Right ventricle myocardium superior (tissue), 1 donor: ENCODE results near the gene IGFBP3. TPM values are rescaled to one million over a fixed set of nuclear protein-coding genes. Genes with fewer than 3 reads are reported as not detected.

ENCODE experiments used
- ATAC-seq: fragments of 200-7000 bp; cut with Tn5 transposase; one replicate; pipeline ENCODE4 v1.9.1; 2020; ENCODE audit warnings: mild to moderate bottlenecking; ENCODE audit not compliant: poor library complexity
- DNase-seq: peaks from one replicate; pipeline ENCODE4 v3.0.0-alpha.2; 2020
- intact Hi-C: fragments of 100-400 bp; cut with DNase I; formaldehyde crosslinking; loops from one replicate; pipeline ENCODE4 v1.11.2; 2022
- total RNA-seq: library from RNA; stranded (reverse); fragmentation: NEBNext Ultra II Directional; extraction: Animal tissue kit (Norgen Biotek cat#: 25700); gene quantifications from one replicate; pipeline ENCODE4 v1.2.1, GENCODE V29; 2021
- donor health status: DM: no; HTN: yes; CAD: no; lungs with severe emphysema.

Gene IGFBP3
- total RNA-seq, 1 donor from 2014 or later, result 52.3 TPM

DNA sequence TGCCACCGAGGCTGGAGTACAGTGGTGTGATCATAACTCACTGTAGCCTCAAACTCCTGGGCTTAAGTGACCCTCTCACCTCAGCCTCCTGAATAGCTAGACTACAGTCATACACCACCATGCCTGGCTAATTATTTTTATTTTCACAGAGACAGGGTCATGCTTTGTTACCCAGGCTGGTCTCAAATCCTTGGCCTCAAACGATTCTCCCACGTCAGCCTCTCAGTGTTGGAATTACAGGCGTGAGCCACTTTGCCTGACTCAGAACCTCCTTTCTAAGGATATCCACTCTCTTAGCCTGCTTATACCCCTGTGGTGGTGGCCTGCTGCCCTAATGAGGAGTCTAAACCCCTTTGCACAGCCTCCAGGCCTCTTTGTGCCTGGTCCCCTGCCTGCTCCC, 36.9 kb downstream of the IGFBP3 start:
- no peak for DNase-seq
- no peak for ATAC-seq
- intact Hi-C loops, result no loop called here

DNA sequence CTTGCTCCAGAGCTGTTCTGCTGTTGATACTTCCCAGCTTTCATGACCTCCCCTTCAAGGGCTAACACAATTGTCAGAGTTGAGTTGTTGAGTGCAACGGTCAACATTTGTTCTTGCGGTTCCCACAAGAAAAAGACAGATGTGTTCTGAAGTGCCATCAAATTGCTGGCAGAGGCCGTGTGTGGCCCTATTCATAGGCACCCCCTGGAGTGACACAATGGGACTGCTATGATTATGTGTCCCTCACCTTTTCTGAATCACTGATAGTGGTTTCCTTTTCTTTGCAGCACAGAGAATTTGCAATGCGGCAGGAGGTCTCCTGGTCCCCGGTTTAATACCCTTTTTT, 38.6 kb downstream of the IGFBP3 start:
- ATAC-seq (no peak), DNase-seq (no peak)
- intact Hi-C loops, result no loop called here

DNA sequence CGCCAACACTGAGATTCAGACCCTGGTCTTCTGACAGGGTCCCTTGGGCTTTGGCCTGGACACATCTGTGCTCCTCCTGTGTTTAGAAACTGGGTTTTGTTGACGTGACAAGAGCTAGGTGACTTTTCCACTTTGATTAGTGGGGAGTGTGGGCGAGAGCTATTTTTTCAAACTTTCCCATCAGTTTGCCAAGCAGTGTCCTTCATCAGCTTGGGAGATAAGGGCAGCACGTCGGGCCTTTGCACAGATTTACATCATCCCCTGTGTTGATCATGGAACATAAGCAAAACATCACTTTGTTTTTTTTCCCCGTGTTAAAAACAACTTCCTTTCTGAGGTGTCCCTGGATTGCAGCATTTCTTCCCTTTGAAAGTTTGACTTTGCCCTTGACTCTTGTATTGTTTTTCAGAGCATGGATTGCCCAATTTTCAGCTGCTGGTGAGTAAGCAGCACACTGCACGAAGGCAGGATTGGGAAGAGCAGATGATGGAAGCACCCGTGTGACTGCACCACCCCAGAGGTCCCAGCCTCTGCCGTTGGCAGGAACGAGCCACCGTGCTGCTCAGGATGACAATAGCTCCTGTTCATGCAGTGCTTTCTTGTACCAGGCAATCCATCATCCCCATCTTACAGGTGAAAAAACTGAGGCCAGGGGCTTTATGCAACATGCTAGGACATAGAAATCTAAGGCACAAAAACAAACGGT, 39.2 kb downstream of the IGFBP3 start:
- DNase-seq (no peak), ATAC-seq (no peak)
- intact Hi-C loops, result no loop called here

DNA sequence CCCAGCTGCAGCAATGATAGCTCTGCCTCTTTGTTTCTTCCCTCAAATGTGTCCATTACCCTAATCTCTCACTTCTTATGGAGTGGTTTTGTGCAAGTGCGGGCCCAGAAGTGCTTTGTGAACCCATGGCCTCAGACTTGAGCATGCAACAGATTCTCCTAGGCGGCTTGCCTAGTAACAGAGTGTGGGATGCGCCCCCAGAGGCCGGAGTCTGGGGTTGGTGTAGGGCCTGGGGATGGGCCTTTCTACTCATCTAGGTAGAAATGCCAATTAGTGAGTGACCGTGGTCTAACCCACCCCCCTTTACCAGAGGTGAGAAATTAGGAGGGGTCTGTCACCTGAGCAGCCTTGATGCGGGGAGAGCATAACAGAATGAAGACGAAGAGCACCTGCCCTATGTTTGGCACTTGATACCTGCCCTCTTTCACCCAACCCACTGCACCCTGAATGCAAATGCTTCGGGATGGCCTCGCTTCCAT, 39.8 kb downstream of the IGFBP3 start:
- intact Hi-C loops, result no loop called here
- ATAC-seq (no peak), DNase-seq (no peak)

DNA sequence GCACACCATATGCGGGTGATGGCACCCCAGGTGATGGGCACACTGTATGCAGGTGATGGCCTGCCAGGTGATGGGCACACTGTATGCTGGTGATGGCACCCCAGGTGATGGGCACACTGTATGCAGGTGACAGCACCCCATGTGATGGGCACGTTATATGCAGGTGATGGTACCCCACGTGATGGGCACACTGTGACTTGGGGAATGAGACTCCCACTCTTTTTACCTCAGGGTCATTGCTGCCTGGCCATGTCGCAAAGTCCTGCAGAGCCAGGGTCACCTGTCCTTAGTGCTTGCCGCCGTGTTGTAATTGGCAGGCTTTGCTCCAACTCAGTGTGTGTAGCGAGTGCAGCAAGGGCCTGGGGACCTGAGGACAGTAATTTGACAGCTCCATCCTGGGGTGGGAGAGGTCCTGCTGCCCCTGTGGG, 40.6 kb downstream of the IGFBP3 start:
- intact Hi-C loops, result no loop called here
- ATAC-seq, result no peak
- no peak for DNase-seq

DNA sequence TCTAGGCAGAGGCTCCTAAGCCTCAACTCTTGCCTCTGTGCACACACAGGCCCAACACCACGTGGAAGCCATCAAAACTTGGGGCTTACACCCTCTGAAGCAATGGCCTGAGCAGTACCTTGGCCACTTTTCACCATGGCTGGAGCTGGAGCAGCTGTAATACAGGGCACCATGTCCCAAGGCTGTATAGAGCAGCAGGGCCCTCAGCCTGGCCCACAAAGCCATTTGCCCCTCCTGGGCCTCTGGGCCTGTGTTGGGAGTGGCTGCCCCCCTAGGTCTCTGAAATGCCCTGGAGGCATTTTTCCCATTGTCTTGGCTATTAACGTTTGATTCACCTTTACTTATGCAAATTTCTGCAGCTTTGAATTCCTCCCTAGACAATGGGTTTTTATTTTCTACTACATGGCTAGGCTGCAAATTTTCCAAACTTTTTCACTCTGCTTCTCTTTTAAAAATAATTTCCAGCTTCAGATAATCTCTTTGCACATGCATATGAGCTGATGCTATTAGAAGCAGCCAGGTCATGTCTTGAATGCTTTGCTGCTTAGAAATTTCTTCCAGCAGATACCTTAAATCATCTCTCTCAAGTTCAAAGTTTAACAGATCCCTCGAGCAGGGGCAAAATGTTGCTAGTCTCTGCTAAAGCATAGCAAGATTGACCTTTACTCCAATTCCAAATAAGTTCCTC, 42.5 kb downstream of the IGFBP3 start:
- no peak for DNase-seq
- no peak for ATAC-seq
- intact Hi-C loops, result no loop called here

DNA sequence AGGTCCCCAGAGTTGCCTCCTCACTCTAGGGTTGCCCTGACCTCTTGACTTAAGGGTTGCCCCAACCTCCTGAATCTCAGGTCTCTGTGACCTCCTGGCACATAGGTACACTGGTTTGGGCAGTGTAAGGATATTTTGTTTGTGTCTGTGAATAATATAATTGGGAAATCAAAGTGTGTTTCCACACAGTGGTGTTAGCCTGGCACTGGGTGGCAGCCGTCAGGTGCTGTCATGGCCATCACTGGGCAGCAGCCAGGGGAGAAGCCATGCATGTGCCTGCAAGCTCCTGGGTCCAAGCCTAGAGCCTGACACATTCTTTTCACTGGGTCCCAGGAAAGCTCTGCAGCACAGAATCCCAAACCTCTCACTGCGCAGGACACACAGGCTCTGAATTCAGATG, 44.6 kb downstream of the IGFBP3 start:
- no peak for DNase-seq

DNA sequence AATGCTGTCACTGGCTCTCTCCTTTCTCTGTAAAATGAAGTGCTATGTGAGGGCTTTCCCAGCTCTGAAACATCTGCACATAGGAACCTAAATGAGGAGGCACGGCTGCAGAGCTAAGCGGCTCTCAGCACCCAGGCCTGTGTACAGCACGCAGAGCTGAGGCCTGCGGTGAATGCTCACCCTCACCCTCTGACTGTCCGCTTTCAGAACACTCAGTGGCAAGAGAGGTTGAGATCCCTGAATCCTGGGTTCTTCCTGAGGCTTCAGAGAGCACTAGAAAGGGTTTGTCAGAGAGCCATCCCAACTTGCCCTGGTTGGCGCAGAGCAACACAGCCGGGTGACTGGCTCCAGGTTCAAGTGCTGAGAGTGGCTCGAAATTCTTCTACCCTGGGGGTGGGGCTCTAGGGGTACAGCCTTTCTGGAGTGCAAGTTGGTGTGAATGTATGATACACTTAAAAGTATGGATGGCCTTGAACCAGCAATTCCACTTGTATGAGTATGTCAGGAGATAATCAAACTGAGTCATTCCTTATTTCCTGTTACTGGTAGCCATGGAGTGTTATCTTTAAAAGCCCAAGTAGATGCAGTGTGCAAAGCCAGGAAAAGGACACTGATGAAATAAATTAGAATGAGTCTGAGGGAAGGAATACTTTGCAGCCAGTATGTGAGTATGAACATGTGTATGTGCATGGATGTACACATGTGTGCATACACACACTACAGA, 46.5 kb downstream of the IGFBP3 start:
- ATAC-seq, result no peak
- no peak for DNase-seq
- intact Hi-C loops, result no loop called here

More for the DNA sequence above, 44.6 kb downstream of the IGFBP3 start:
- ATAC-seq, result no peak
- intact Hi-C loops, result no loop called here

DNA sequence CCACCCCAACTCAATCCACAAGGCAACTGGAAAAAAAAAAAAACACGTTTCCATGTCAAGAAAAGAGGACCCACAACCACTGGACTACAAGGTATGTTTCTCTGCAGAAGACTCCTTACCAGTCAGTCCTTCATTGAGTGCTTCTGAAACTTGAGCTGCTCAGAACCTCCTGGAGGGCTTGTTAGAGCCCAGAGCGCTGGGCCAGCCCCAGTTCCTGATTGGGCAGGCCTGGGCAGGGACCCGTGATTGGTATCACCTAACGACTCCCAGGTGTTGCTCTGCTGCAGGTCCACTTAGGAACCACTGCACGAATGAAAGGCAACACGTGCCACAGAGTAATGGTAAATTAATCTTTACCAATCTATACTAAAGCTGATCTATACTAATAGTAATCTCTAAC, 47.7 kb downstream of the IGFBP3 start:
- intact Hi-C loops, result no loop called here
- ATAC-seq, result no peak
- no peak for DNase-seq

DNA sequence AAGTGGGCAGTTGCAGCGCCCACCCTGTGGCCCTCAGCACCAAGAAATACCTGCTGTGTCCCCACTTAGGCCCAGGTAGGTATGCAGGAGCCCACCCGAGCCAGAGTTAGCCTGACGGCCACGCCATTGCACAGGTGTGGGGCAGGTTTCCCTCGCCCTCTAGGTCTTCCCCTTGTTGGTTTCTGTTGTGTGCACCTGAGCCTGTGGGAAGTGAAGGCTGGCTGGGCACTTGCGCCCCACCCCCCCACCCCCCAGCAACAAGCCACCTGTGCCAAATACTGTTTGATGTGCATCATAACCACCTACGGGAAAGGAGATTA, 48.1 kb downstream of the IGFBP3 start, which contains the start of gene CCDC201:
Gene CCDC201, minus strand, starts transcription at position 48 of the 320 bp plus-strand sequence. CDS start 75 bp downstream, outside the sequence.
- intact Hi-C loops, result no loop called here
- ATAC-seq (no peak), DNase-seq (no peak)

DNA sequence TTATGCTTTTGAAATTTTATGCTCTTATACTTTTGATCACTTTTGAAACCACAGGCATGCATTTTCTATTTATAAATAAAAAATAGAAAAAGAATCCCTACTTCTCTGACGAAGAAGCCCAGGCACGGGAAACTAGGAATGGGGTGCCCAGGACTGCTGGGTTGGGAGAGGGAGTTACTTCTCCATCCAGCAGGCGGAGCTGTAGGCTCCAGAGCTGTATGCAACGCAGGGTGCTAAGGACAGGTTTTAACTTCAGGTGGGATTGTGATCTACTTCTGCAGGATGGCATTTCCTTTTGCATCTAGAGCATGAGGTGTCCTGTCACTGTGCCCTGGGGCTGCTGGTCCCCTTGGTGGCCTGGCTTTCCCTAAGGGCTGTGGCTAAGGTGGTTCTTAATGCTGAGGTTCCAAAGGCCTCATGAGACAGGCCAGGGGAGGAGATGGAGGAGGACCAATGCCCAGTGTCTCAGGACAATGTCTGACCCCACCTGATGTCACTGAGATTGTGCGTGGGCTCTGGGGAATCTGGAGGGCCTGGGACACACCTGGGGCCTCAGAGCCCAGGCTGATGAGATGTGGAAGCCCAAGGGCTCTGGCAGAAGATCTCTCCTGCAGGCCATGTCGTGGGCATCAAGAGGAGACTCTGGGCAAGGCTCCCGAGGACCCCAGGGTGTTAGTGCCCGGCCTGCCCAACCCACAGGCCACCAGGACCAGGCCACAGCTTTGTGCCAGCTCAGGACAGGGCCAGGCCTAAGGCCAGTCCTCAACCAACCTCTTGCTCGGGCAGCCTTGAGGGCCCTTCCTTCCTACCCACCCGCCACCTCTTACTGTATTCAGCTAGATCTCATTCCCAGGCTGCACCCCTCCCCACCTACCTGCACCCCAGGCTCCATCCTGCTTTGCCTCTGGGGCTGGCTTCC, 48.7 kb downstream of the IGFBP3 start:
- intact Hi-C loops, result no loop called here
- ATAC-seq (no peak), DNase-seq (no peak)

DNA sequence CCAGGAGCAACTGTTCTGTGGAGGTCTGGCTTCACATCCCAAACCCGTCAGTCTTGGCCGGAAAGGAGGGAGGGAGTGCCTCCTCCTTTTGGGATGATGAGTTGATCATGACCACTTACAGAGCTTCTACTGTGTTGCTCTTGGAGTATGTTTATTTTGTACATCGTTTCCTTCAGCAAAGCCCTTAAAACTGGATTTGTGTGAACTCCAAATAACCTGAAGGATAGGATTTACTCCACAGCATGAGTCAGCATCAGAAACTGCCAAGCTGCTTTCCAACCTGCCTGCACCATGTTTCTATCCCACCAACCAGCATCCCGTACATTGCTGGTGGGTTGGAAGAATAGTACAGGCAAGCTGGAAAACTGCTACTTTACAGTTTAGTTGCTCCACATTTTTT, 51.6 kb downstream of the IGFBP3 start:
- intact Hi-C loops, result no loop called here
- ATAC-seq (no peak), DNase-seq (no peak)

DNA sequence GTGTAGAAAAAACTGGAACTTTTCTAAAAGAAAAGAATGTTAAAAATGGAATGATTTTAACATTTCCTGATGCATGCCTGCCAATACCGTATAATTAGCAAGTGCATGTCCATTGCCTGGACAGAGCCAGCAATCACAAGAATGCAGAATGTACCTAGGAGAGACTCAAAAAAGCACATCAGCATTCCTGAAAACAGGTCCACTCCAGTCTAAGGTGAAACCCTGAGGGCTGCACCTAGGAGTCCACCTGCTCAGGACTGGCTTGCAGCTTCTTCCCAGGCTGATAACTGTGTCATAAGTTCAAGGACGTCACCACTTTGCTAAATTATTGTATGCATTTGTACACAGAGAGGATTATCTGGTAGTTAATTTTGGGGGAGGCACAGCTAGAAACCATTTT, 53.6 kb downstream of the IGFBP3 start:
- ATAC-seq (no peak), DNase-seq (no peak)
- intact Hi-C loops, result no loop called here

DNA sequence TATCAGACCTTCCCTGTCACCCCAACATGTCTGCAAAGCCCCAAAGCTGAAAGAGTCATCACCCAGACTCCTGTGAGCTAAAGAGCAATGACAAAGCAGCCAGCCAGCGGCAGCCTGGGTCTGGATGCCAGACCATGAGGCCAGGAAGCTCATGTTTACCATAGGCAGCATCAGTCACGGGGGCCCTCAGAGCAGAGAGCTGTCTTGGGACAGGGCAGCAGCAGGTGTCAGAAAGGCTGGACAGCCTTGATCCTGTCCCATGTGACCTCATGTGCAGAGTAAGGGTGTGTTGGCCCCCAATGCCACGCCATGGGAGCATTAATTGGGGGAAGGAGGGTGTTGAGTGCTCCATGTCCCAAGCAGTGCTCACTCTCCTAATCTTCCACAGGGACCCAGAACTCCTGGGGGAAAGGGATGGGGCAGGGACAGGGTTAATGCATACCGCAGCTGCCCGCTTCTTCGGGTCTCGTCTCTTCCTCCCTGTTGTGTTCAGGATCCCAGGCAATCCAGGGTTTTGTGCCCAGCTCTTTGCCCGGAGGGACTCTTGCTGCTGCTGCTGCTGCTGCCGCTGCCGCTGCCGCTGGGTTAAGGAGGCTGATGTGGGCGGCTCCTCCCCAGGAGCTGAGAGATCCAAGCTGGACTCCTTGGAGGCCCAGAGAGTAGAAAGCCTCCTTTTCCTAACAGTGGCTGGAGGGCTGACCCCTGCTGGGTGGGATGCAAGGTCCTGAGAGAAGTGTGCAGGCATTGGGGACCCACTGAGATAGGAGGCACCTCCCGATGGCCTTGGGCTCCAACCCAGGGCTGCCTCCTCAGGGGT, 55.3 kb downstream of the IGFBP3 start:
- intact Hi-C loops, result no loop called here
- DNase-seq (no peak), ATAC-seq (no peak)

DNA sequence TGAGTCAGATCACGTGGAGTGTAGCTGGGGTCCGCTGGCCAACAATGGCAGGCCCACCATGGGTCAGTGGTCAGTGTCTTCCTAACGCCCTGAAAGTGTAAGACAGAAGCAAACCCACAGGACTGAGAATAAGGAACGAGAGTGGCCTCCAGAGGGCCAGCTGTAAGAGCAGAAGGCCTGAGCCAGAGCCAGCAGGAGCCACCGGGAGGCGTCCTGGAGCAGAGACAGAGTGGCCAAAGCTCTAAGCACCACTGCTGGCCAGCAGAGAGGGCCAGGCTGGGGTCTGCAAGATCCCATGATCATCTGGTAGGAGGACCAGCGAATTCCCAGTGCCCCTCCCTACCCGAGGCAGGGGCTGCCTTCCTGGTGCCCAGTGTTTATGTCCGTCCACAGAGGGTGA, 57.4 kb downstream of the IGFBP3 start:
- DNase-seq (no peak), ATAC-seq (no peak)
- intact Hi-C loops, result no loop called here
